HCT116 (cell line): ENCODE data around the gene DAAM1. TPM values are rescaled to one million over a fixed set of nuclear protein-coding genes. Genes with fewer than 3 reads are reported as not detected.

Experiments used
- ATAC-seq: fragments of 200-7000 bp; cut with Tn5 transposase; 2 replicates; pipeline ENCODE4 v1.9.1; 2020; ENCODE audit warnings: mild to moderate bottlenecking, moderate library complexity
- BruUV-seq: library from RNA; stranded (reverse); fragments of 400-500 nt; replicated peaks from 2 replicates; lab custom pipeline; 2021; lab: Mats Ljungman, UMichigan
- CTCF ChIA-PET: fragments of 300-600 bp; sonication (Branson Sonifier 250); formaldehyde crosslinking; loops from one replicate; lab custom pipeline; 2021; ENCODE audit warnings: antibody characterized with exemption; lab: Charles Lee
- POLR2A ChIA-PET: fragments of 300-600, 350-600 bp; sonication (Branson Sonifier 250); formaldehyde crosslinking; loops from one replicate; lab custom pipeline; 2021; ENCODE audit warnings: antibody characterized with exemption; lab: Charles Lee
- RAD21 ChIA-PET, 2 experiments: fragments of 300-600 bp; sonication (Branson Sonifier 250); formaldehyde crosslinking; loops; one replicate each; lab custom pipeline; 2023; ENCODE audit warnings: low total read pairs in 2 of 2; ENCODE audit not compliant: uncharacterized antibody in 2 of 2, unreplicated experiment in 2 of 2, low non-redundant PET in 1 of 2; lab: Charles Lee
- DNase-seq: peaks from one replicate; pipeline ENCODE4 v3.0.0-alpha.2; 2010; ENCODE audit warnings: low read depth, low spot score
- H2AFZ ChIP-seq: fragments of 200-600 bp; shearing (Covaris generic), sonication (generic); 2 replicates; pipeline ENCODE4 v1.6.1; 2017; ENCODE audit warnings: low read depth, mixed run types, mixed read lengths, antibody characterized with exemption, low read length; ENCODE audit not compliant: poor library complexity, severe bottlenecking
- H3K27ac ChIP-seq: 2 replicates; pipeline ENCODE4 v1.5.1; 2012; ENCODE audit warnings: low read depth, low read length
- H3K27me3 ChIP-seq: fragments of 200-600 bp; sonication (generic); 2 replicates; pipeline ENCODE4 v1.6.1; 2016; ENCODE audit warnings: mixed run types, low read length, mixed read lengths; ENCODE audit not compliant: insufficient read depth
- H3K36me3 ChIP-seq, 2 experiments: fragments of 200-500 bp in 1 of 2; fragments of 200-600 bp in 1 of 2; sonication (Bioruptor generic) in 1 of 2; sonication (generic) in 1 of 2; 2 replicates each; pipeline versions ENCODE4 v1.5.1 to v1.6.1; 2014 to 2016; ENCODE audit warnings: low read length in 2 of 2, inconsistent platforms in 1 of 2, mixed read lengths in 1 of 2, mixed run types in 1 of 2; ENCODE audit not compliant: insufficient read depth in 2 of 2, control insufficient read depth in 1 of 2
- H3K4me1 ChIP-seq, 2 experiments: fragments of 200-600 bp in 1 of 2; sonication (generic) in 1 of 2; 2 replicates each; pipeline versions ENCODE4 v1.5.1 to v1.6.1; 2012 to 2017; ENCODE audit warnings: low read length in 2 of 2, inconsistent platforms in 1 of 2, mild to moderate bottlenecking in 1 of 2, mixed read lengths in 1 of 2, mixed run types in 1 of 2, moderate library complexity in 1 of 2; ENCODE audit not compliant: insufficient read depth in 2 of 2, control insufficient read depth in 1 of 2
- H3K4me2 ChIP-seq: fragments of 200-600 bp; sonication (generic); 2 replicates; pipeline ENCODE4 v1.6.1; 2017; ENCODE audit warnings: mixed run types, low read length, mixed read lengths
- H3K4me3 ChIP-seq, 2 experiments: fragments of 200-600 bp in 1 of 2; sonication (generic) in 1 of 2; replicated peaks in 1 of 2; 2 replicates each; pipeline ENCODE4 v1.5.1; 2011 to 2016; ENCODE audit warnings: low read length in 2 of 2, control low read depth in 1 of 2, low read depth in 1 of 2, mild to moderate bottlenecking in 1 of 2, mixed read lengths in 1 of 2, mixed run types in 1 of 2
- H3K79me2 ChIP-seq: fragments of 200-600 bp; sonication (generic); 2 replicates; pipeline ENCODE4 v1.6.1; 2017; ENCODE audit warnings: mild to moderate bottlenecking, mixed run types, low read length, moderate library complexity, mixed read lengths; ENCODE audit not compliant: insufficient read depth
- H3K9ac ChIP-seq: fragments of 200-600 bp; sonication (generic); 2 replicates; pipeline ENCODE4 v1.6.1; 2016; ENCODE audit warnings: low read length, mixed read lengths
- H3K9me2 ChIP-seq: fragments of 200-600 bp; sonication (generic), shearing (Covaris generic); 2 replicates; pipeline ENCODE4 v1.6.1; 2017; ENCODE audit warnings: mixed run types, mild to moderate bottlenecking, moderate library complexity; ENCODE audit not compliant: insufficient read depth
- H3K9me3 ChIP-seq, 2 experiments: fragments of 200-500 bp in 1 of 2; fragments of 200-600 bp in 1 of 2; sonication (Bioruptor generic) in 1 of 2; sonication (generic) in 1 of 2; 2 replicates each; pipeline ENCODE4 v1.6.1; 2014 to 2017; ENCODE audit warnings: low read length in 2 of 2, mixed read lengths in 2 of 2, inconsistent platforms in 1 of 2, low read depth in 1 of 2, mild to moderate bottlenecking in 1 of 2, mixed run types in 1 of 2, moderate library complexity in 1 of 2; ENCODE audit not compliant: control insufficient read depth in 1 of 2, insufficient read depth in 1 of 2
- H4K20me1 ChIP-seq: fragments of 200-600 bp; sonication (generic), shearing (Covaris generic); 2 replicates; pipeline ENCODE4 v1.6.1; 2017; ENCODE audit warnings: mixed run types, mild to moderate bottlenecking, moderate library complexity; ENCODE audit not compliant: insufficient read depth
- CEBPB ChIP-seq: IDR thresholded peaks from 2 replicates; pipeline ENCODE4 v1.6.1; 2012; ENCODE audit warnings: low read depth
- CTCF ChIP-seq, 3 experiments: fragments of 200-600 bp in 1 of 3; sonication (generic) in 1 of 3; IDR thresholded peaks in 2 of 3; conservative IDR thresholded peaks in 1 of 3; 2 replicates each; pipeline ENCODE4 v1.5.1; 2012 to 2017; ENCODE audit warnings: low read depth in 2 of 3, low read length in 2 of 3, antibody characterized with exemption in 1 of 3, borderline replicate concordance in 1 of 3, control low read depth in 1 of 3, mild to moderate bottlenecking in 1 of 3, mixed read lengths in 1 of 3, mixed run types in 1 of 3, moderate library complexity in 1 of 3; ENCODE audit not compliant: insufficient read depth in 1 of 3
- EGR1 ChIP-seq: IDR thresholded peaks from 2 replicates; pipeline ENCODE4 v1.6.1; 2012; ENCODE audit warnings: low read depth
- ELF1 ChIP-seq: IDR thresholded peaks from 2 replicates; pipeline ENCODE4 v1.6.1; 2012; ENCODE audit warnings: low read depth, borderline replicate concordance
- EZH2phosphoT487 ChIP-seq: fragments of 200-600 bp; IDR thresholded peaks from 2 replicates; pipeline ENCODE4 v1.6.1; 2018; ENCODE audit warnings: antibody characterized with exemption, borderline replicate concordance
- FOSL1 ChIP-seq: IDR thresholded peaks from 2 replicates; pipeline ENCODE4 v1.6.1; 2012; ENCODE audit warnings: low read depth
- JUND ChIP-seq: IDR thresholded peaks from 2 replicates; pipeline ENCODE4 v1.6.1; 2012
- MAX ChIP-seq: IDR thresholded peaks from 2 replicates; pipeline ENCODE4 v1.6.1; 2012
- POLR2AphosphoS5 ChIP-seq: IDR thresholded peaks from 2 replicates; pipeline ENCODE4 v1.6.1; 2011; ENCODE audit warnings: mild to moderate bottlenecking, low read depth, low read length, moderate library complexity
- RAD21 ChIP-seq: IDR thresholded peaks from 2 replicates; pipeline ENCODE4 v1.6.1; 2012; ENCODE audit warnings: low read depth, mild to moderate bottlenecking
- REST ChIP-seq: IDR thresholded peaks from 2 replicates; pipeline ENCODE4 v1.6.1; 2012; ENCODE audit warnings: low read depth
- SP1 ChIP-seq: IDR thresholded peaks from 2 replicates; pipeline ENCODE4 v1.6.1; 2012; ENCODE audit warnings: low read depth
- TCF7L2 ChIP-seq: IDR thresholded peaks from 2 replicates; pipeline ENCODE4 v1.7.0; 2011; ENCODE audit warnings: borderline replicate concordance, inconsistent platforms; ENCODE audit not compliant: insufficient read depth, insufficient read length; ENCODE audit errors: extremely low read depth
- intact Hi-C: fragments of 100-400 bp; cut with micrococcal nuclease; formaldehyde crosslinking; loops from 2 replicates; pipeline ENCODE4 v1.10.0; 2022
- total RNA-seq: library from RNA; stranded (reverse); gene quantifications from one replicate; pipeline ENCODE4 v1.2.1, GENCODE V29; 2021; ENCODE audit not compliant: unreplicated experiment

Gene DAAM1
- total RNA-seq, 1 experiment from 2014 or later: 10.7 TPM

GRCh38 chr14:59247801-59248584, 59.5 kb downstream of the DAAM1 start (continued):
- TF ChIP-seq REST: no peak
- no peak for TF ChIP-seq MAX
- TF ChIP-seq CTCF (IDR thresholded peaks at IDR 0.05 in 2 of 3, conservative IDR thresholded peaks at IDR 0.05 in 1 of 3; ENCODE audit: borderline replicate concordance in 1 of 3, insufficient read depth in 1 of 3, low read depth in 2 of 3, low read length in 2 of 3): no peak
- no peak for TF ChIP-seq RAD21
- TF ChIP-seq ELF1: no peak
- no peak for TF ChIP-seq FOSL1
- no peak for TF ChIP-seq JUND

GRCh38 chr14:59249029-59249428, 60.6 kb downstream of the DAAM1 start:
- no peak overlapping the region for H2AFZ ChIP-seq
- H3K9ac ChIP-seq: no peak overlapping the region
- no peak for ATAC-seq
- no peaks in the 10 kb centered on the region; a peak in 2 of 4 replicates for H3K4me1 ChIP-seq
- H3K9me3 ChIP-seq: no peaks in the 10 kb centered on the region
- no peaks in the 10 kb centered on the region for H4K20me1 ChIP-seq
- no TSS peak for BruUV-seq
- no peaks in the 10 kb centered on the region for H3K9me2 ChIP-seq
- POLR2A ChIA-PET: no interaction called here
- no peak overlapping the region for H3K4me2 ChIP-seq
- H3K79me2 ChIP-seq: no peaks in the 10 kb centered on the region
- intact Hi-C loops: no loop called here
- no peak overlapping the region for H3K27ac ChIP-seq
- no peak for DNase-seq
- CTCF ChIA-PET: no interaction called here
- no peak overlapping the region for H3K4me3 ChIP-seq
- no peaks in the 10 kb centered on the region for H3K27me3 ChIP-seq
- RAD21 ChIA-PET: no interaction called here
- no peaks in the 10 kb centered on the region for H3K36me3 ChIP-seq
- TF ChIP-seq SP1 (no peak), FOSL1 (no peak), CTCF (IDR thresholded peaks at IDR 0.05 in 2 of 3, conservative IDR thresholded peaks at IDR 0.05 in 1 of 3; ENCODE audit: borderline replicate concordance in 1 of 3, insufficient read depth in 1 of 3, low read depth in 2 of 3, low read length in 2 of 3) (no peak), CEBPB (no peak), POLR2AphosphoS5 (no peak), EZH2phosphoT487 (no peak), TCF7L2 (no peak), EGR1 (no peak)
